Endothelial cell of umbilical vein (primary cell): ENCODE data around the gene SCUBE3. TPM values are rescaled to one million over a fixed set of nuclear protein-coding genes. Genes with fewer than 3 reads are reported as not detected.

Experiments
- BruUV-seq: library from RNA; stranded (reverse); fragments of 400-500 nt; replicated peaks from 2 replicates; lab custom pipeline; 2021; lab: Mats Ljungman, UMichigan
- CTCF ChIA-PET: fragments of 300-600, 350-600 bp; sonication (Branson Sonifier 250); formaldehyde crosslinking; loops from one replicate; lab custom pipeline; 2021; ENCODE audit warnings: antibody characterized with exemption, inconsistent platforms; lab: Charles Lee
- POLR2A ChIA-PET: fragments of 300-600, 350-600 bp; sonication (Branson Sonifier 250); formaldehyde crosslinking; loops from one replicate; lab custom pipeline; 2021; ENCODE audit warnings: antibody characterized with exemption, inconsistent platforms; lab: Charles Lee
- DNase-seq: peaks from one replicate; pipeline ENCODE4 v3.0.0-alpha.2; 2011; ENCODE audit warnings: low read depth, low spot score
- FAIRE-seq: peaks from 2 replicates; lab custom pipeline; 2011; peaks lifted over from hg19 to GRCh38; lab: Jason Lieb, UNC
- H2AFZ ChIP-seq: 2 replicates; pipeline ENCODE4 v1.6.0; 2012; ENCODE audit warnings: low read depth, low read length, control low read depth, inconsistent platforms
- H3K27ac ChIP-seq: 2 replicates; pipeline ENCODE4 v1.5.1; 2011; ENCODE audit warnings: low read depth, mild to moderate bottlenecking, control low read depth, low read length, moderate library complexity; ENCODE audit not compliant: insufficient read depth
- H3K27me3 ChIP-seq, 2 experiments: 2 replicates each; pipeline versions ENCODE4 v1.6.0 to v1.6.1; 2011; ENCODE audit warnings: low read length in 2 of 2, mixed read lengths in 1 of 2; ENCODE audit not compliant: control insufficient read depth in 2 of 2, insufficient read depth in 2 of 2
- H3K36me3 ChIP-seq, 2 experiments: 2 replicates in 1 of 2; 3 replicates in 1 of 2; pipeline ENCODE4 v1.5.1; 2011; ENCODE audit warnings: low read length in 2 of 2, mild to moderate bottlenecking in 1 of 2, moderate library complexity in 1 of 2; ENCODE audit not compliant: control insufficient read depth in 2 of 2, insufficient read depth in 2 of 2; ENCODE audit errors: extremely low read depth in 1 of 2
- H3K4me1 ChIP-seq: 3 replicates; pipeline ENCODE4 v1.5.1; 2011; ENCODE audit warnings: mild to moderate bottlenecking, low read length; ENCODE audit not compliant: control insufficient read depth, insufficient read depth; ENCODE audit errors: extremely low read depth
- H3K4me2 ChIP-seq: 2 replicates; pipeline ENCODE4 v1.6.1; 2011; ENCODE audit warnings: low read length, control low read depth, mixed read lengths; ENCODE audit not compliant: insufficient read depth
- H3K4me3 ChIP-seq, 3 experiments: fragments of 200-600 bp in 1 of 3; sonication (generic), shearing (Covaris generic) in 1 of 3; replicated peaks in 1 of 3; 2 replicates each; pipeline ENCODE4 v1.5.1; 2011 to 2016; ENCODE audit warnings: control low read depth in 3 of 3, low read length in 3 of 3, mild to moderate bottlenecking in 2 of 3, inconsistent platforms in 1 of 3, low read depth in 1 of 3, moderate library complexity in 1 of 3; ENCODE audit not compliant: insufficient read depth in 1 of 3
- H3K79me2 ChIP-seq: 2 replicates; pipeline ENCODE4 v1.6.0; 2012; ENCODE audit warnings: low read length, inconsistent platforms; ENCODE audit not compliant: control insufficient read depth, insufficient read depth
- H3K9ac ChIP-seq: replicated peaks from 2 replicates; pipeline ENCODE3; 2011; ENCODE audit warnings: low read length, control low read depth; ENCODE audit not compliant: insufficient read depth; ENCODE audit errors: extremely low read depth
- H3K9me1 ChIP-seq: replicated peaks from 3 replicates; pipeline ENCODE4 v1.6.0; 2011; ENCODE audit warnings: mild to moderate bottlenecking, low read length; ENCODE audit not compliant: control insufficient read depth, insufficient read depth; ENCODE audit errors: extremely low read depth
- H3K9me3 ChIP-seq: replicated peaks from 2 replicates; pipeline ENCODE4 v1.5.1; 2012; ENCODE audit warnings: low read length, inconsistent platforms; ENCODE audit not compliant: control insufficient read depth, insufficient read depth
- H4K20me1 ChIP-seq: replicated peaks from 2 replicates; pipeline ENCODE3; 2011; ENCODE audit warnings: mild to moderate bottlenecking, low read length; ENCODE audit not compliant: control insufficient read depth, insufficient read depth; ENCODE audit errors: extremely low read depth
- CTCF ChIP-seq, 2 donors: IDR thresholded peaks; 1 replicate in 1 of 2; 2 replicates in 1 of 2; pipeline ENCODE4 v1.5.1; 2011; ENCODE audit warnings: low read length in 2 of 2, mild to moderate bottlenecking in 2 of 2, moderate library complexity in 2 of 2, control low read depth in 1 of 2, inconsistent platforms in 1 of 2, low read depth in 1 of 2; ENCODE audit not compliant: insufficient read depth in 1 of 2; ENCODE audit errors: extremely low read depth in 1 of 2
- EZH2 ChIP-seq: IDR thresholded peaks from 2 replicates; pipeline ENCODE4 v1.6.1; 2012; ENCODE audit warnings: borderline replicate concordance, low read depth, mild to moderate bottlenecking, moderate library complexity, low read length, inconsistent platforms; ENCODE audit not compliant: severe bottlenecking
- GATA2 ChIP-seq: IDR thresholded peaks from 2 replicates; pipeline ENCODE4 v1.7.0; 2011; ENCODE audit warnings: low read depth, mild to moderate bottlenecking, moderate library complexity, mixed read lengths, low read length; ENCODE audit not compliant: insufficient read length, insufficient read depth
- MYC ChIP-seq: IDR thresholded peaks from one replicate; pipeline ENCODE4 v1.6.1; 2011; ENCODE audit warnings: mild to moderate bottlenecking, low read depth, low read length
- POLR2AphosphoS5 ChIP-seq: IDR thresholded peaks from 2 replicates; pipeline ENCODE4 v1.6.1; 2012; ENCODE audit warnings: low read depth, mild to moderate bottlenecking, control low read depth, low read length, moderate library complexity; ENCODE audit not compliant: insufficient read depth
- dilution Hi-C: fragments of 300-500 bp; cut with MboI; formaldehyde crosslinking; loops from one replicate; pipeline ENCODE4 v1.15.0; 2019; ENCODE audit warnings: low sequenced_read_pairs; ENCODE audit not compliant: extremely low pct_ligation_motif_present
- intact Hi-C: fragments of 100-400 bp; cut with micrococcal nuclease; formaldehyde crosslinking; loops from one replicate; pipeline ENCODE4 v1.10.0; 2022
- polyA plus RNA-seq, 4 experiments: library from polyadenylated mRNA; depleted of rRNA in 3 of 4; stranded (reverse) in 3 of 4; unstranded in 1 of 4; fragments of >200 nt; gene quantifications; 2 replicates each; pipeline versions ENCODE4 v1.2.1 to v1.2.3, GENCODE V29; 2011 to 2012; ENCODE audit warnings: missing spikeins in 1 of 4
- total RNA-seq: library from RNA; stranded (reverse); gene quantifications from 2 replicates; pipeline ENCODE4 v1.2.3, GENCODE V29; 2021
- TF ChIP-seq, protein P1 (sequence below): IDR thresholded peaks from 2 replicates; pipeline ENCODE4 v1.6.1; 2011; ENCODE audit not compliant: insufficient read depth, insufficient read length

SCUBE3 gene
- total and polyA plus RNA-seq, 2 donors (not counting 3 experiments of a cell fraction or from before 2014, with no cell fraction given): 1.1 to 1.5 TPM

GRCh38 chr6:35164868-35165267, 48.9 kb upstream of the SCUBE3 start:
- H3K36me3 ChIP-seq: no peaks in the 10 kb centered on the region
- no peak overlapping the region for H3K4me3 ChIP-seq
- peaks cover 0 to 5% of the 10 kb centered on the region in 2 experiments for H3K27me3 ChIP-seq
- H4K20me1 ChIP-seq: no peaks in the 10 kb centered on the region
- TF ChIP-seq MYC: no peak
- TF ChIP-seq, protein P1, sequence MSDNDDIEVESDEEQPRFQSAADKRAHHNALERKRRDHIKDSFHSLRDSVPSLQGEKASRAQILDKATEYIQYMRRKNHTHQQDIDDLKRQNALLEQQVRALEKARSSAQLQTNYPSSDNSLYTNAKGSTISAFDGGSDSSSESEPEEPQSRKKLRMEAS: no peak
- H3K4me2 ChIP-seq: no peak overlapping the region
- H3K9me3 ChIP-seq: no peaks in the 10 kb centered on the region
- no peaks in the 10 kb centered on the region for H3K9me1 ChIP-seq
- dilution Hi-C loops: no loop called here
- POLR2A ChIA-PET: no interaction called here
- no peak for DNase-seq
- H3K9ac ChIP-seq: no peak overlapping the region
- CTCF ChIA-PET: no interaction called here
- no peak overlapping the region for H3K27ac ChIP-seq
- no peak for FAIRE-seq
- H3K79me2 ChIP-seq: no peaks in the 10 kb centered on the region
- H2AFZ ChIP-seq: no peak overlapping the region
- no TSS peak for BruUV-seq
- intact Hi-C loops: no loop called here
- peaks cover 11% of the 10 kb centered on the region for H3K4me1 ChIP-seq

DNA sequence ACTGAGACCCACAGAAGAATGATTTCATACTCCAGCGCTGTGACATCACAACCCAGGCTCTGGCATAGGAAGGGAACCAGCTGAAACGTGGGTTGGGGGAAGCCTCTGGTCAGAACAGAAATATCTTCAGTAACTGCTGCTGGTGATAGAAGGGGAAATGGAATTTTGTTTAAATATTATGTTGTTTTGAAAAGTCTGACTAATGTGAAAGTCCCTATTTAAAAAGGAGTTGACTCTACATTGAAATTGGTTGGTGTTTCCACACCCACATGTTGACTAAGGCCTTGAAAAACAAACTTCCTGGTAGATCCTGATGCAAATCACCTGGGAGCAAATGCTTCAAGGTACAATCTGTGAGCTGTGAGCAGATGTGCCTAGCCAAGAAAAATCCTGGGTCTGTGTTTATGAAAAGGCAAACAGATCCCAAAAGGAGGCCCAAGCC, 48.1 kb upstream of the SCUBE3 start:
- no peak overlapping the region for H2AFZ ChIP-seq
- no peak for TF ChIP-seq EZH2
- TF ChIP-seq GATA2: no peak
- TF ChIP-seq CTCF (IDR thresholded peaks at IDR 0.05; ENCODE audit: extremely low read depth in 1 of 2, insufficient read depth in 1 of 2, low read depth in 1 of 2, low read length in 2 of 2): no peak
- TF ChIP-seq POLR2AphosphoS5: no peak
- TF ChIP-seq MYC: no peak
- FAIRE-seq (no peak), DNase-seq (no peak)
- H3K27me3 ChIP-seq: peaks cover 0 to 5% of the 10 kb centered on the region in 2 experiments
- dilution Hi-C loops: no loop called here
- no peaks in the 10 kb centered on the region for H3K79me2 ChIP-seq
- no peak overlapping the region for H3K27ac ChIP-seq
- intact Hi-C loops: no loop called here
- CTCF ChIA-PET: interaction anchor here (1.4 kb wide), 1 partner anchor 40 kb away, joined by 4 read pairs; no protein-coding TSS in a partner anchor
- H4K20me1 ChIP-seq: no peaks in the 10 kb centered on the region
- H3K4me2 ChIP-seq: no peak overlapping the region
- no peaks in the 10 kb centered on the region for H3K9me3 ChIP-seq
- no peak overlapping the region for H3K4me3 ChIP-seq
- no peak overlapping the region for H3K9ac ChIP-seq
- H3K4me1 ChIP-seq: peaks cover 10% of the 10 kb centered on the region
- H3K9me1 ChIP-seq: no peaks in the 10 kb centered on the region
- no TSS peak for BruUV-seq
- POLR2A ChIA-PET: no interaction called here
- no peaks in the 10 kb centered on the region for H3K36me3 ChIP-seq
